Natural killer cell treated with Interleukin-12 subunit alpha and Interleukin-12 subunit beta and Interleukin-15 and Interleukin-18, amount 100 ng/mL, for 72 hours (primary cell): ENCODE measurements around the gene PIGL. TPM values are rescaled to one million over a fixed set of nuclear protein-coding genes. Genes with fewer than 3 reads are reported as not detected.

ENCODE experiments used
- total RNA-seq, 2 donors: library from RNA; stranded (reverse); gene quantifications; one replicate each; pipeline ENCODE4 v1.2.3, GENCODE V29; 2022

The PIGL gene
- total RNA-seq, 2 donors from 2014 or later = 26.4 to 67.4 TPM

Other genes starting within 250 kb of the PIGL start
- gene ZSWIM7, start 217.5 kb upstream of the PIGL start, total RNA-seq = 10 to 100 TPM in 1 of 2 donors, 1 to 10 TPM in 1; 6.9 to 12.1 TPM
- gene TTC19, start 217.4 kb upstream of the PIGL start, total RNA-seq = 10 to 100 TPM; 26.3 to 33.3 TPM
- 100 to 1,000 TPM; 146 to 193 TPM for gene NCOR1, start 1.7 kb upstream of the PIGL start, total RNA-seq
- 10 to 100 TPM; 24.7 to 71.1 TPM for gene CENPV, start 136.3 kb downstream of the PIGL start, total RNA-seq
- 1,000 to 10,000 TPM; 1,085 to 1,889 TPM for gene UBB, start 163.9 kb downstream of the PIGL start, total RNA-seq
- 100 to 1,000 TPM in 1 of 2 donors, 10 to 100 TPM in 1; 83.8 to 125 TPM for gene TRPV2, start 198.4 kb downstream of the PIGL start, total RNA-seq